HepG2 (cell line): ENCODE data around the gene BMPR2.

ENCODE experiments used
- BCL6 ChIP-seq: IDR thresholded peaks from 2 replicates; pipeline ENCODE4 v1.6.1; 2016; ENCODE audit warnings: missing genetic modification reagents, missing compliant biosample characterization
- CBX5 ChIP-seq: sonication (generic); formaldehyde crosslinking; IDR thresholded peaks from 2 replicates; pipeline ENCODE4 v1.4.0; 2020; ENCODE audit warnings: missing genetic modification reagents, borderline replicate concordance
- EZH2 ChIP-seq: conservative IDR thresholded peaks from 2 replicates; pipeline ENCODE4 v1.6.1; 2012; ENCODE audit warnings: mild to moderate bottlenecking, low read depth, low read length, moderate library complexity
- HOXA7 ChIP-seq: sonication (generic); formaldehyde crosslinking; IDR thresholded peaks from 2 replicates; pipeline ENCODE4 v1.8.1; 2022; ENCODE audit warnings: mild to moderate bottlenecking, missing genetic modification reagents, moderate library complexity
- RELA ChIP-seq: sonication (generic); formaldehyde crosslinking; IDR thresholded peaks from 2 replicates; pipeline ENCODE4 v1.4.0; 2020; ENCODE audit warnings: missing genetic modification reagents
- TCF7 ChIP-seq: sonication (generic); IDR thresholded peaks from 2 replicates; pipeline ENCODE4 v1.6.1; 2016; ENCODE audit warnings: antibody characterized with exemption, low read depth
- TF ChIP-seq, protein P1 (sequence below): sonication (generic); formaldehyde crosslinking; IDR thresholded peaks from 2 replicates; pipeline ENCODE4 v1.4.0; 2020; ENCODE audit warnings: missing genetic modification reagents
- TF ChIP-seq, protein P2 (sequence below): IDR thresholded peaks from 2 replicates; pipeline ENCODE4 v1.6.1; 2016; ENCODE audit warnings: low read depth, control low read depth

DNA sequence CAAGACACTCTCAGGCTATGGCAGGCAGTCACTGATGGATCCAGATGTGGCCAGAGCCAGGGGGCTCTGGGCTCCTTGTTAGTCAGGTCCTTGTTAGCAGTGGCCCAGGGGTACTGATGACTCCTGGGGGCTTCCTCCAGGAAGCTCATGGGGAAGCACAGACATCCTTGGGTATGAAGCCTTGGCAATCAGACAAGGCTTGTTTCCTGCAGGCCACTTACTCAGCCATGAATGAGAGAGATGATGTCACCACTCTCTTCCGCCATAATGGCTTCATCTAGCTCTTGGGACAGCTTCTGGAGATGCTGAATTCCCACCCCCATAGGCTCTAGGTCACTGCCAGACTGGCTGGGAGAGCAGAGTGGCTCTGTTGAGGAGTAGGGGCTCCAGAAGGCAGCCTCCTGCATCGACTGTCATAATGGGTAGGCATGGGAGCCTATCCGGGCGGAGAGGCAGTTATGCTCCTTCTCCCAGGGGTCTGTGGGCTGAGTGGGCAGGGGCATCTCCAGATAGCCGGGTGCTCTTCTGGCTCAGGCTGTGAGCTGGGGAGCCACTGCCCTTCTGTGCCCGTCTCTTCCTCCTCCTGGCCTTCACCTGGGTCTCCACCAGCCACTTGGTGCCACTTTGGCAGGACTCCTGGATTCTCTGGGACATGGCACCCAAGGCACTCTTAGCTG is 40.2 kb upstream of the BMPR2 start:
- TF ChIP-seq HOXA7, result no peak
- TF ChIP-seq EZH2, result no peak
- TF ChIP-seq RELA (CRISPR knock-in tag), result no peak
- no peak for TF ChIP-seq CBX5 (CRISPR knock-in tag)
- TF ChIP-seq, protein P1, sequence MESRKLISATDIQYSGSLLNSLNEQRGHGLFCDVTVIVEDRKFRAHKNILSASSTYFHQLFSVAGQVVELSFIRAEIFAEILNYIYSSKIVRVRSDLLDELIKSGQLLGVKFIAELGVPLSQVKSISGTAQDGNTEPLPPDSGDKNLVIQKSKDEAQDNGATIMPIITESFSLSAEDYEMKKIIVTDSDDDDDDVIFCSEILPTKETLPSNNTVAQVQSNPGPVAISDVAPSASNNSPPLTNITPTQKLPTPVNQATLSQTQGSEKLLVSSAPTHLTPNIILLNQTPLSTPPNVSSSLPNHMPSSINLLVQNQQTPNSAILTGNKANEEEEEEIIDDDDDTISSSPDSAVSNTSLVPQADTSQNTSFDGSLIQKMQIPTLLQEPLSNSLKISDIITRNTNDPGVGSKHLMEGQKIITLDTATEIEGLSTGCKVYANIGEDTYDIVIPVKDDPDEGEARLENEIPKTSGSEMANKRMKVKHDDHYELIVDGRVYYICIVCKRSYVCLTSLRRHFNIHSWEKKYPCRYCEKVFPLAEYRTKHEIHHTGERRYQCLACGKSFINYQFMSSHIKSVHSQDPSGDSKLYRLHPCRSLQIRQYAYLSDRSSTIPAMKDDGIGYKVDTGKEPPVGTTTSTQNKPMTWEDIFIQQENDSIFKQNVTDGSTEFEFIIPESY, result no peak
- TF ChIP-seq, protein P2, sequence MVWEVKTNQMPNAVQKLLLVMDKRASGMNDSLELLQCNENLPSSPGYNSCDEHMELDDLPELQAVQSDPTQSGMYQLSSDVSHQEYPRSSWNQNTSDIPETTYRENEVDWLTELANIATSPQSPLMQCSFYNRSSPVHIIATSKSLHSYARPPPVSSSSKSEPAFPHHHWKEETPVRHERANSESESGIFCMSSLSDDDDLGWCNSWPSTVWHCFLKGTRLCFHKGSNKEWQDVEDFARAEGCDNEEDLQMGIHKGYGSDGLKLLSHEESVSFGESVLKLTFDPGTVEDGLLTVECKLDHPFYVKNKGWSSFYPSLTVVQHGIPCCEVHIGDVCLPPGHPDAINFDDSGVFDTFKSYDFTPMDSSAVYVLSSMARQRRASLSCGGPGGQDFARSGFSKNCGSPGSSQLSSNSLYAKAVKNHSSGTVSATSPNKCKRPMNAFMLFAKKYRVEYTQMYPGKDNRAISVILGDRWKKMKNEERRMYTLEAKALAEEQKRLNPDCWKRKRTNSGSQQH (CRISPR knock-in tag), result no peak
- no peak for TF ChIP-seq BCL6 (CRISPR knock-in tag)
- no peak for TF ChIP-seq TCF7
